K562 (cell line): ENCODE results near the gene TJP2. TPM values are rescaled to one million over a fixed set of nuclear protein-coding genes. Genes with fewer than 3 reads are reported as not detected.
A peak's percentile ranks its signal among the peaks of the same experiment; 100 is the strongest.

Experiments
- ATAC-seq: fragments of 200-7000 bp; cut with Tn5 transposase; 3 replicates; pipeline ENCODE4 v1.9.1; 2020; ENCODE audit warnings: moderate library complexity
- BruUV-seq: library from RNA; stranded (reverse); fragments of 400-500 nt; replicated peaks from 2 replicates; lab custom pipeline; 2021; lab: Mats Ljungman, UMichigan
- CTCF ChIA-PET: fragments of 300-600 bp; formaldehyde crosslinking; extraction: SDS; loops from one replicate; lab custom pipeline; 2021; ENCODE audit warnings: low intra/inter-chr PET ratio; lab: Yijun Ruan, JAX
- POLR2A ChIA-PET: fragments of 300-600, 350-650 bp; sonication (Branson Sonifier 250); formaldehyde crosslinking; extraction: SDS; loops from one replicate; lab custom pipeline; 2021; ENCODE audit warnings: antibody characterized with exemption, inconsistent platforms; lab: Yijun Ruan, JAX
- DNase-seq, 4 experiments: peaks; one replicate each; pipeline versions ENCODE4 v3.0.0 to v3.0.0-alpha.2; 2011 to 2018; ENCODE audit warnings: low spot score in 3 of 4, mixed read lengths in 3 of 4; ENCODE audit errors: extremely low read depth in 1 of 4
- FAIRE-seq: peaks from 2 replicates; lab custom pipeline; 2011; peaks lifted over from hg19 to GRCh38; lab: Jason Lieb, UNC
- H2AFZ ChIP-seq: 2 replicates; pipeline ENCODE4 v1.6.0; 2011; ENCODE audit warnings: low read depth, low read length, control low read depth, inconsistent platforms
- H3K27ac ChIP-seq: fragments of 200-600 bp; 3 replicates; pipeline ENCODE4 v1.8.0; 2011; ENCODE audit warnings: low read depth, mild to moderate bottlenecking, control low read depth, inconsistent platforms, low read length, moderate library complexity, mixed read lengths; ENCODE audit errors: extremely low read depth
- H3K27me3 ChIP-seq, 2 experiments: fragments of 300-600 bp in 1 of 2; 2 replicates in 1 of 2; 3 replicates in 1 of 2; pipeline versions ENCODE4 v1.6.0 to v1.8.0; 2011; ENCODE audit warnings: inconsistent platforms in 2 of 2, low read length in 2 of 2, mild to moderate bottlenecking in 1 of 2, mixed read lengths in 1 of 2, moderate library complexity in 1 of 2; ENCODE audit not compliant: control insufficient read depth in 2 of 2, insufficient read depth in 2 of 2
- H3K36me3 ChIP-seq: fragments of 300-600 bp; 3 replicates; pipeline ENCODE4 v1.8.0; 2011; ENCODE audit warnings: mild to moderate bottlenecking, low read length, inconsistent platforms; ENCODE audit not compliant: control insufficient read depth, insufficient read depth
- H3K4me1 ChIP-seq, 2 experiments: fragments of 200-600 bp in 1 of 2; replicated peaks in 1 of 2; 2 replicates in 1 of 2; 3 replicates in 1 of 2; pipeline versions ENCODE4 v1.5.1 to v1.8.0; 2011; ENCODE audit warnings: inconsistent platforms in 2 of 2, low read length in 2 of 2, mild to moderate bottlenecking in 1 of 2, mixed read lengths in 1 of 2, moderate library complexity in 1 of 2; ENCODE audit not compliant: control insufficient read depth in 2 of 2, insufficient read depth in 2 of 2
- H3K4me2 ChIP-seq: 2 replicates; pipeline ENCODE4 v1.6.1; 2011; ENCODE audit warnings: low read length, control low read depth, inconsistent platforms, mixed read lengths; ENCODE audit not compliant: insufficient read depth
- H3K4me3 ChIP-seq: fragments of 200-600 bp; sonication (generic), shearing (Covaris generic); 2 replicates; pipeline ENCODE4 v1.5.1; 2016; ENCODE audit warnings: control low read depth, inconsistent platforms
- H3K79me2 ChIP-seq: fragments of 200-600 bp; 3 replicates; pipeline ENCODE4 v1.8.0; 2011; ENCODE audit warnings: low read length, inconsistent platforms; ENCODE audit not compliant: control insufficient read depth, insufficient read depth
- H3K9ac ChIP-seq, 2 experiments: 2 replicates each; pipeline versions ENCODE4 v1.6.0 to v1.6.1; 2011; ENCODE audit warnings: low read depth in 2 of 2, low read length in 2 of 2, control low read depth in 1 of 2, inconsistent platforms in 1 of 2, mild to moderate bottlenecking in 1 of 2, mixed read lengths in 1 of 2; ENCODE audit not compliant: insufficient read depth in 1 of 2
- H3K9me1 ChIP-seq: one replicate; pipeline ENCODE4 v1.6.0; 2011; ENCODE audit warnings: inconsistent platforms, mild to moderate bottlenecking, low read length, moderate library complexity; ENCODE audit not compliant: control insufficient read depth, insufficient read depth
- H3K9me3 ChIP-seq: replicated peaks from 2 replicates; pipeline ENCODE4 v1.5.1; 2011; ENCODE audit warnings: low read depth, low read length, inconsistent platforms; ENCODE audit not compliant: control insufficient read depth, insufficient read depth
- H4K20me1 ChIP-seq: replicated peaks from 2 replicates; pipeline ENCODE4 v1.6.1; 2011; ENCODE audit warnings: low read length, inconsistent platforms, mixed read lengths; ENCODE audit not compliant: control insufficient read depth, insufficient read depth
- ILF3 ChIP-seq: fragments of 450-650 bp; IDR thresholded peaks from 2 replicates; pipeline ENCODE4 v1.6.1; 2018; ENCODE audit warnings: antibody characterized with exemption, mild to moderate bottlenecking, moderate library complexity, borderline replicate concordance
- ZKSCAN8 ChIP-seq: fragments of 200-800 bp; sonication (Bioruptor generic); IDR thresholded peaks from 2 replicates; pipeline ENCODE4 v1.6.1; 2016; ENCODE audit warnings: missing genetic modification characterization, missing compliant biosample characterization
- WGBS: fragments of 100-300 bp; shearing (Covaris generic); methylation state at CpG from one replicate; pipeline ENCODE4 v1.1.6; 2016; ENCODE audit warnings: low coverage, mixed read lengths; ENCODE audit not compliant: insufficient coverage; ENCODE audit errors: missing lambda C conversion rate; 5-methylcytosine and 5-hydroxymethylcytosine counted together
- in situ Hi-C: fragments of 300-500 bp; cut with MboI; formaldehyde crosslinking; loops from 4 replicates; pipeline ENCODE4 v1.15.0; 2018; ENCODE audit warnings: inconsistent platforms, mixed read lengths
- intact Hi-C: fragments of 100-400 bp; cut with micrococcal nuclease; formaldehyde crosslinking; loops from 2 replicates; pipeline ENCODE4 v1.14.2; 2022
- polyA plus RNA-seq, 8 experiments: library from polyadenylated mRNA; depleted of rRNA in 4 of 8; stranded (reverse) in 5 of 8; unstranded in 3 of 8; fragments of >200 nt; fragmentation: Nextera tagmentation in 2 of 8; fragmentation: Illumina TruSeq in 1 of 8; extraction: Ambion mirVana in 2 of 8; extraction: Trizol in 1 of 8; gene quantifications; 2 replicates each; pipeline versions ENCODE4 v1.2.1 to v1.2.3, GENCODE V29; 2011 to 2014; ENCODE audit warnings: inconsistent platforms in 1 of 8, missing spikeins in 1 of 8
- total RNA-seq, 7 experiments: library from RNA; depleted of rRNA in 6 of 7; stranded (reverse); fragments of >200 nt in 6 of 7; fragmentation: Illumina TruSeq in 2 of 7; extraction: Trizol in 2 of 7; gene quantifications; 2 replicates each; pipeline versions ENCODE4 v1.2.1 to v1.2.3, GENCODE V29; 2011 to 2021; ENCODE audit warnings: low replicate concordance in 1 of 7
- TF ChIP-seq, protein P1 (sequence below), 3 experiments: IDR thresholded peaks in 2 of 3; conservative IDR thresholded peaks in 1 of 3; 2 replicates each; pipeline ENCODE4 v1.5.1; 2011 to 2012; ENCODE audit warnings: low read length in 3 of 3, mild to moderate bottlenecking in 3 of 3, control low read depth in 2 of 3, improper control_type of control experiment in 1 of 3, inconsistent platforms in 1 of 3, low read depth in 1 of 3, mixed read lengths in 1 of 3, moderate library complexity in 1 of 3; ENCODE audit not compliant: insufficient read depth in 2 of 3

TJP2 gene
- total and polyA plus RNA-seq, 9 of the 15 experiments (the other 6 are each of a cell fraction or from before 2014, with no cell fraction given): 4.0 to 24.1 (median 16.8) TPM

GRCh38 chr9:69149321-69149807, 24.7 kb upstream of the TJP2 start:
- DNase-seq: no peak
- Histone ChIP-seq H2AFZ (no peak overlapping the region), H4K20me1 (no peaks in the 10 kb centered on the region), H3K27me3 (no peaks in the 10 kb centered on the region), H3K27ac (no peak overlapping the region), H3K36me3 (no peaks in the 10 kb centered on the region), H3K9me3 (no peaks in the 10 kb centered on the region), H3K79me2 (no peaks in the 10 kb centered on the region), H3K9me1 (no peaks in the 10 kb centered on the region), H3K4me3 (no peak overlapping the region), H3K9ac (no peak overlapping the region), H3K4me1 (no peaks in the 10 kb centered on the region), H3K4me2 (no peak overlapping the region)
- in situ Hi-C loops (no loop called here), intact Hi-C loops (loop anchor here (10.0 kb wide), 1 partner anchor 75 kb away; no protein-coding TSS in a partner anchor)
- no peak for TF ChIP-seq ILF3
- TF ChIP-seq, protein P1, sequence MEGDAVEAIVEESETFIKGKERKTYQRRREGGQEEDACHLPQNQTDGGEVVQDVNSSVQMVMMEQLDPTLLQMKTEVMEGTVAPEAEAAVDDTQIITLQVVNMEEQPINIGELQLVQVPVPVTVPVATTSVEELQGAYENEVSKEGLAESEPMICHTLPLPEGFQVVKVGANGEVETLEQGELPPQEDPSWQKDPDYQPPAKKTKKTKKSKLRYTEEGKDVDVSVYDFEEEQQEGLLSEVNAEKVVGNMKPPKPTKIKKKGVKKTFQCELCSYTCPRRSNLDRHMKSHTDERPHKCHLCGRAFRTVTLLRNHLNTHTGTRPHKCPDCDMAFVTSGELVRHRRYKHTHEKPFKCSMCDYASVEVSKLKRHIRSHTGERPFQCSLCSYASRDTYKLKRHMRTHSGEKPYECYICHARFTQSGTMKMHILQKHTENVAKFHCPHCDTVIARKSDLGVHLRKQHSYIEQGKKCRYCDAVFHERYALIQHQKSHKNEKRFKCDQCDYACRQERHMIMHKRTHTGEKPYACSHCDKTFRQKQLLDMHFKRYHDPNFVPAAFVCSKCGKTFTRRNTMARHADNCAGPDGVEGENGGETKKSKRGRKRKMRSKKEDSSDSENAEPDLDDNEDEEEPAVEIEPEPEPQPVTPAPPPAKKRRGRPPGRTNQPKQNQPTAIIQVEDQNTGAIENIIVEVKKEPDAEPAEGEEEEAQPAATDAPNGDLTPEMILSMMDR (IDR thresholded peaks at IDR 0.05 in 2 of 3, conservative IDR thresholded peaks at IDR 0.05 in 1 of 3; ENCODE audit: insufficient read depth in 2 of 3, low read depth in 1 of 3, low read length in 3 of 3): 0 out of 6 replicates have a peak, but pooled peaks of 1 of the 3 experiments have one; percentile 7
- no peak for TF ChIP-seq ZKSCAN8
- 20% methylated on average over 7 of the region's 7 CpGs for WGBS
- no TSS peak for BruUV-seq
- no peak for ATAC-seq
- ChIA-PET CTCF (no interaction called here), POLR2A (no interaction called here)
- no peak for FAIRE-seq
